Astrocyte of the spinal cord (primary cell): ENCODE data around the gene MAFG.
A peak's percentile ranks its signal among the peaks of the same experiment; 100 is the strongest.

ENCODE experiments used
- DNase-seq: peaks from one replicate; pipeline ENCODE4 v3.0.0; 2011; ENCODE audit warnings: low read depth, low spot score
- H3K4me3 ChIP-seq: 2 replicates; pipeline ENCODE4 v1.5.1; 2011; ENCODE audit warnings: low read depth, mild to moderate bottlenecking, low read length, moderate library complexity
- CTCF ChIP-seq: IDR thresholded peaks from 2 replicates; pipeline ENCODE4 v1.5.1; 2012; ENCODE audit warnings: low read depth, mild to moderate bottlenecking, low read length, inconsistent platforms
- in situ Hi-C: cut with HindIII; loops from 2 replicates; pipeline ENCODE4 v1.10.0; 2017; ENCODE audit warnings: low sequenced_read_pairs

MAFG gene

GRCh38 chr17:81967533-81968395, 40.2 kb upstream of the MAFG start:
- TF ChIP-seq CTCF, result no peak
- peak; percentile 52 for DNase-seq
- in situ Hi-C loops, result no loop called here
- no peak overlapping the region for H3K4me3 ChIP-seq

- in situ Hi-C loops, result no loop called here
- TF ChIP-seq CTCF, result no peak
- H3K4me3 ChIP-seq, result no peak overlapping the region
- no peak for DNase-seq
These were observed 39.7 kb upstream of the MAFG start for GRCh38 chr17:81967244-81967532.

GRCh38 chr17:81966343-81967243, 39.1 kb upstream of the MAFG start:
- no peak for TF ChIP-seq CTCF
- in situ Hi-C loops, result no loop called here
- no peak for DNase-seq
- H3K4me3 ChIP-seq, result no peak overlapping the region

GRCh38 chr17:81964081-81964849, 36.7 kb upstream of the MAFG start:
- no peak overlapping the region for H3K4me3 ChIP-seq
- in situ Hi-C loops, result no loop called here
- TF ChIP-seq CTCF, result no peak
- DNase-seq, result no peak

GRCh38 chr17:81962499-81963441, 35.2 kb upstream of the MAFG start:
- no peak for TF ChIP-seq CTCF
- no peak overlapping the region for H3K4me3 ChIP-seq
- in situ Hi-C loops, result no loop called here
- DNase-seq, result no peak
